IMR-90 (cell line): ENCODE results near the gene FDXR. TPM values are rescaled to one million over a fixed set of nuclear protein-coding genes. Genes with fewer than 3 reads are reported as not detected.

Experiments used
- ATAC-seq: fragments of 200-7000 bp; cut with Tn5 transposase; 2 replicates; pipeline ENCODE4 v1.9.1; 2020; ENCODE audit warnings: low read depth, mild to moderate bottlenecking, moderate library complexity
- BruUV-seq: library from RNA; stranded (reverse); fragments of 400-500 nt; replicated peaks from 2 replicates; lab custom pipeline; 2021; lab: Mats Ljungman, UMichigan
- CTCF ChIA-PET: fragments of 300-600 bp; formaldehyde crosslinking; extraction: SDS; loops from one replicate; lab custom pipeline; 2021; ENCODE audit warnings: antibody characterized with exemption; lab: Yijun Ruan, JAX
- POLR2A ChIA-PET: fragments of 300-600 bp; sonication (Branson Sonifier 250); formaldehyde crosslinking; loops from one replicate; lab custom pipeline; 2022; ENCODE audit warnings: antibody characterized with exemption; ENCODE audit not compliant: unreplicated experiment; lab: Charles Lee
- DNase-seq: peaks from one replicate; pipeline ENCODE4 v3.0.0; 2013
- H2AFZ ChIP-seq: replicated peaks from 2 replicates; pipeline ENCODE3; 2013; ENCODE audit warnings: low read length, mild to moderate bottlenecking; ENCODE audit not compliant: poor library complexity
- H2AK5ac ChIP-seq: 2 replicates; pipeline ENCODE4 v1.6.1; 2013; ENCODE audit warnings: low read depth, low read length, inconsistent platforms
- H2AK9ac ChIP-seq: replicated peaks from 2 replicates; pipeline ENCODE3; 2013; ENCODE audit warnings: mild to moderate bottlenecking, low read depth, low read length, moderate library complexity; ENCODE audit not compliant: poor library complexity
- H2BK120ac ChIP-seq: 2 replicates; pipeline ENCODE4 v1.6.1; 2013; ENCODE audit warnings: low read depth, low read length, inconsistent platforms
- H2BK15ac ChIP-seq: 3 replicates; pipeline ENCODE4 v1.6.1; 2013; ENCODE audit warnings: low read depth, low read length, inconsistent platforms
- H2BK20ac ChIP-seq: 2 replicates; pipeline ENCODE4 v1.6.1; 2013; ENCODE audit warnings: low read depth, mild to moderate bottlenecking, inconsistent platforms, low read length, moderate library complexity
- H2BK5ac ChIP-seq: 2 replicates; pipeline ENCODE4 v1.6.1; 2013; ENCODE audit warnings: mild to moderate bottlenecking, low read depth, low read length, inconsistent platforms; ENCODE audit not compliant: poor library complexity, severe bottlenecking
- H3K14ac ChIP-seq: replicated peaks from 2 replicates; pipeline ENCODE4 v1.6.1; 2013; ENCODE audit warnings: low read depth, low read length, inconsistent platforms
- H3K18ac ChIP-seq: 2 replicates; pipeline ENCODE4 v1.6.1; 2013; ENCODE audit warnings: low read depth, low read length, control low read depth
- H3K23ac ChIP-seq: 2 replicates; pipeline ENCODE4 v1.6.1; 2013; ENCODE audit warnings: low read depth, low read length, inconsistent platforms
- H3K27ac ChIP-seq: 2 replicates; pipeline ENCODE4 v1.5.1; 2013; ENCODE audit warnings: mild to moderate bottlenecking, control low read depth, low read length; ENCODE audit not compliant: insufficient read depth
- H3K27me3 ChIP-seq: 2 replicates; pipeline ENCODE4 v1.6.1; 2013; ENCODE audit warnings: low read length; ENCODE audit not compliant: control insufficient read depth, insufficient read depth
- H3K36me3 ChIP-seq: 2 replicates; pipeline ENCODE4 v1.6.1; 2013; ENCODE audit warnings: low read length, mixed read lengths; ENCODE audit not compliant: control insufficient read depth, insufficient read depth
- H3K4ac ChIP-seq: 2 replicates; pipeline ENCODE4 v1.6.1; 2013; ENCODE audit warnings: low read depth, low read length, inconsistent platforms
- H3K4me1 ChIP-seq: 2 replicates; pipeline ENCODE4 v1.6.1; 2013; ENCODE audit warnings: low read length, mixed read lengths; ENCODE audit not compliant: control insufficient read depth, insufficient read depth
- H3K4me2 ChIP-seq: 2 replicates; pipeline ENCODE4 v1.6.1; 2013; ENCODE audit warnings: low read depth, mild to moderate bottlenecking, control low read depth, low read length, moderate library complexity
- H3K4me3 ChIP-seq: 2 replicates; pipeline ENCODE4 v1.5.1; 2013; ENCODE audit warnings: low read depth, mild to moderate bottlenecking, control low read depth, low read length, moderate library complexity; ENCODE audit not compliant: insufficient read depth
- H3K56ac ChIP-seq: 2 replicates; pipeline ENCODE4 v1.6.1; 2013; ENCODE audit warnings: low read length, inconsistent platforms; ENCODE audit not compliant: insufficient read depth; ENCODE audit errors: extremely low read depth
- H3K79me1 ChIP-seq, 2 experiments: 2 replicates each; pipeline ENCODE4 v1.6.1; 2013; ENCODE audit warnings: low read length in 2 of 2, inconsistent platforms in 1 of 2, low read depth in 1 of 2
- H3K9ac ChIP-seq: 2 replicates; pipeline ENCODE4 v1.6.1; 2013; ENCODE audit warnings: low read depth, low read length, control low read depth
- H3K9me1 ChIP-seq: 2 replicates; pipeline ENCODE4 v1.6.1; 2013; ENCODE audit warnings: low read length, inconsistent platforms; ENCODE audit not compliant: insufficient read depth
- H3K9me3 ChIP-seq: 2 replicates; pipeline ENCODE4 v1.6.1; 2013; ENCODE audit warnings: low read length; ENCODE audit not compliant: control insufficient read depth, insufficient read depth
- H4K20me1 ChIP-seq: 2 replicates; pipeline ENCODE4 v1.6.1; 2013; ENCODE audit warnings: low read length, inconsistent platforms; ENCODE audit not compliant: insufficient read depth
- H4K5ac ChIP-seq: 2 replicates; pipeline ENCODE4 v1.6.1; 2013; ENCODE audit warnings: mild to moderate bottlenecking, low read depth, low read length, control low read depth
- H4K8ac ChIP-seq, 2 experiments: 2 replicates each; pipeline ENCODE4 v1.6.1; 2013; ENCODE audit warnings: low read depth in 2 of 2, low read length in 2 of 2, control low read depth in 1 of 2, inconsistent platforms in 1 of 2
- H4K91ac ChIP-seq: 2 replicates; pipeline ENCODE4 v1.6.1; 2013; ENCODE audit warnings: low read depth, low read length, inconsistent platforms; ENCODE audit not compliant: insufficient read depth
- BHLHE40 ChIP-seq: fragments of 150-350 bp; IDR thresholded peaks from 2 replicates; pipeline ENCODE4 v1.6.1; 2016; ENCODE audit warnings: mild to moderate bottlenecking, low read depth, low read length
- CEBPB ChIP-seq: IDR thresholded peaks from 2 replicates; pipeline ENCODE4 v1.6.1; 2012; ENCODE audit warnings: low read depth, low read length, improper control_type of control experiment
- CHD1 ChIP-seq: IDR thresholded peaks from 2 replicates; pipeline ENCODE4 v1.6.1; 2012; ENCODE audit warnings: low read depth, low read length, improper control_type of control experiment
- FOS ChIP-seq: fragments of 150-350 bp; IDR thresholded peaks from 2 replicates; pipeline ENCODE4 v1.6.1; 2016; ENCODE audit warnings: low read depth, low read length
- MAFK ChIP-seq: IDR thresholded peaks from 2 replicates; pipeline ENCODE4 v1.6.1; 2012; ENCODE audit warnings: low read depth, low read length, improper control_type of control experiment
- MAZ ChIP-seq: IDR thresholded peaks from 2 replicates; pipeline ENCODE4 v1.6.1; 2012; ENCODE audit warnings: low read depth, mild to moderate bottlenecking, low read length, improper control_type of control experiment, moderate library complexity, borderline replicate concordance
- MXI1 ChIP-seq: IDR thresholded peaks from 2 replicates; pipeline ENCODE4 v1.6.1; 2012; ENCODE audit warnings: low read depth, mild to moderate bottlenecking, low read length, moderate library complexity, borderline replicate concordance
- NFE2L2 ChIP-seq: fragments of 150-350 bp; IDR thresholded peaks from 2 replicates; pipeline ENCODE4 v1.6.1; 2016; ENCODE audit warnings: low read depth, mild to moderate bottlenecking, low read length
- RAD21 ChIP-seq: IDR thresholded peaks from 2 replicates; pipeline ENCODE4 v1.6.1; 2012; ENCODE audit warnings: low read length, improper control_type of control experiment
- RCOR1 ChIP-seq: IDR thresholded peaks from 2 replicates; pipeline ENCODE4 v1.6.1; 2012; ENCODE audit warnings: mild to moderate bottlenecking, low read length, improper control_type of control experiment; ENCODE audit not compliant: insufficient replicate concordance
- RFX5 ChIP-seq: IDR thresholded peaks from 2 replicates; pipeline ENCODE4 v1.8.0; 2012; ENCODE audit warnings: low read depth, mild to moderate bottlenecking, low read length, moderate library complexity
- SMC3 ChIP-seq: fragments of 150-350 bp; IDR thresholded peaks from 2 replicates; pipeline ENCODE4 v1.6.1; 2016; ENCODE audit warnings: low read depth, mild to moderate bottlenecking, antibody characterized with exemption, low read length, moderate library complexity
- WGBS, 2 experiments: methylation state at CpG; one replicate each; pipeline versions ENCODE4 v1.1.5 to v1.1.7; 2013; ENCODE audit warnings: missing lambda C conversion rate in 2 of 2; ENCODE audit not compliant: insufficient read length in 1 of 2; ENCODE audit errors: extremely low coverage in 2 of 2; 5-methylcytosine and 5-hydroxymethylcytosine counted together
- dilution Hi-C: fragments of 300-500 bp; cut with HindIII; formaldehyde crosslinking; loops from one replicate; pipeline ENCODE4 v1.14.3; 2018; ENCODE audit warnings: low sequenced_read_pairs; ENCODE audit not compliant: unreplicated experiment
- in situ Hi-C: fragments of 300-500 bp; cut with MboI; formaldehyde crosslinking; loops from 3 replicates; pipeline ENCODE4 v1.14.3; 2019; ENCODE audit warnings: low sequenced_read_pairs, inconsistent platforms, mixed read lengths
- intact Hi-C: fragments of 100-400 bp; cut with micrococcal nuclease; formaldehyde crosslinking; loops from 2 replicates; pipeline ENCODE4 v1.10.0; 2022
- polyA plus RNA-seq, 3 experiments: library from polyadenylated mRNA; depleted of rRNA; stranded (reverse); fragments of >200 nt; gene quantifications; 2 replicates each; pipeline ENCODE4 v1.2.3, GENCODE V29; 2012; ENCODE audit warnings: low replicate concordance in 1 of 3
- total RNA-seq: library from RNA; depleted of rRNA; stranded (reverse); fragments of >200 nt; gene quantifications from 2 replicates; pipeline ENCODE4 v1.2.3, GENCODE V29; 2012
- TF ChIP-seq, protein P1 (sequence below): conservative IDR thresholded peaks from 2 replicates; pipeline ENCODE4 v1.5.1; 2012; ENCODE audit warnings: mild to moderate bottlenecking, low read depth, low read length, improper control_type of control experiment
- TF ChIP-seq, protein P2 (sequence below): fragments of 150-350 bp; IDR thresholded peaks from 2 replicates; pipeline ENCODE4 v1.6.1; 2017; ENCODE audit warnings: mild to moderate bottlenecking, antibody characterized with exemption, low read length, low read depth

The FDXR gene
- total and polyA plus RNA-seq, 2 of the 4 experiments (the other 2 are of a cell fraction): 12.4 to 18.6 TPM

DNA sequence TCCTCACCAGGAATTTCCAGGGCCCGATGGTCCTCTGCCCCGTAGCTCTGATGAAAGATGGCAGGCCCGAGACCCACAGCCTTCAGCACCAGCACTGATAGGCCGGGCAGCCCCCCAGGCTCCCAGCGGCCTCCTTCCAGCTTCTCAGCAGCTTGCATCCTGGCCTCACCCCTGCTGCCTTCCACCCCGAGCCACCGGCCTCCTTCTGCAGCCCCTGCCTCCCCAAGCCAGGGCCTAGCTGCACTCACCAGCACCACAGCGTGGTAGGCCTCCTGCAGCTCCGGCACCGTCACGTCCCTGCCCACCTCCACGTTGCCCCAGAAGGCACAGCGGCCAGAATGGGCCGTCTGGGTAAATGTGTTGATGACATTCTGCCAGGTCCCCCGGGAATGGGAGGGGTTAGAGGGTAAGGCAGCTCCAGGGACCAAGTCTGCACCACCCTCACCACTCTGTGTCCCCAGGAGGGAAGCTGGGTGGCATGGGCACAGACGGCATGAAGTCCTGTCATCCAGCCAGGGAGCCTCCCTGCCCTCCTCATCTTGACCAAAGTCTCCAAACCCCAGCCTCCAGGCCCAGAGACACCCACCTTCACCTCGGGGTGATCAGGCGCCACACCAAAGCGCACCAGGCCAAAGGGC, 6.5 kb downstream of the FDXR start:
- Histone ChIP-seq H3K23ac (no peak overlapping the region), H3K14ac (no peak overlapping the region), H3K27me3 (peaks cover 10% of the 10 kb centered on the region), H3K9ac (no peak overlapping the region), H4K5ac (no peak overlapping the region), H4K20me1 (peaks cover 8% of the 10 kb centered on the region; the same call in 1 of the 2 replicates), H2BK20ac (no peak overlapping the region), H3K4me1 (peaks cover under 1% of the 10 kb centered on the region; the same call in 1 of the 2 replicates), H4K91ac (no peak overlapping the region), H3K4me3 (no peak overlapping the region), H3K79me1 (peaks cover 4 to 13% of the 10 kb centered on the region in 2 experiments; a peak in 3 of 4 replicates), H3K4ac (no peak overlapping the region), H2AK9ac (peak overlapping the region; percentile 26), H3K9me3 (no peaks in the 10 kb centered on the region), H4K8ac (no peak overlapping the region), H2AK5ac (no peak overlapping the region), H2AFZ (no peak overlapping the region), H3K56ac (no peak overlapping the region), H3K4me2 (no peak overlapping the region), H3K27ac (no peak overlapping the region), H3K18ac (no peak overlapping the region), H3K36me3 (peaks cover 11% of the 10 kb centered on the region; the same call in 1 of the 2 replicates), H3K9me1 (peaks cover 4% of the 10 kb centered on the region; the same call in 1 of the 2 replicates), H2BK120ac (no peak overlapping the region), H2BK15ac (no peak overlapping the region), H2BK5ac (no peak overlapping the region)
- ChIA-PET CTCF (interaction anchor here (1.9 kb wide), 1 partner anchor 76 kb away, joined by 10 read pairs; no protein-coding TSS in a partner anchor), POLR2A (no interaction called here)
- in situ Hi-C loops (loop anchor here (5.0 to 25.0 kb wide), 3 partner anchors 74 to 654 kb away; partner anchors contain the start of genes RPL38 and TTYH2), intact Hi-C loops (loop anchor here (10.0 kb wide), 1 partner anchor 492 kb away; no protein-coding TSS in a partner anchor), dilution Hi-C loops (no loop called here)
- no TSS peak for BruUV-seq
- WGBS, 2 experiments: 69% methylated on average over 10 of the region's 19 CpGs; no CpG with 5 or more reads in 1 of the 2 experiments
- ATAC-seq (no peak), DNase-seq (no peak)
- TF ChIP-seq BHLHE40 (no peak), RCOR1 (no peak), MAZ (no peak), RFX5 (no peak), MAFK (no peak), NFE2L2 (no peak), CEBPB (no peak), SMC3 (no peak), MXI1 (no peak), FOS (no peak), RAD21 (no peak), CHD1 (no peak)
- TF ChIP-seq, protein P1, sequence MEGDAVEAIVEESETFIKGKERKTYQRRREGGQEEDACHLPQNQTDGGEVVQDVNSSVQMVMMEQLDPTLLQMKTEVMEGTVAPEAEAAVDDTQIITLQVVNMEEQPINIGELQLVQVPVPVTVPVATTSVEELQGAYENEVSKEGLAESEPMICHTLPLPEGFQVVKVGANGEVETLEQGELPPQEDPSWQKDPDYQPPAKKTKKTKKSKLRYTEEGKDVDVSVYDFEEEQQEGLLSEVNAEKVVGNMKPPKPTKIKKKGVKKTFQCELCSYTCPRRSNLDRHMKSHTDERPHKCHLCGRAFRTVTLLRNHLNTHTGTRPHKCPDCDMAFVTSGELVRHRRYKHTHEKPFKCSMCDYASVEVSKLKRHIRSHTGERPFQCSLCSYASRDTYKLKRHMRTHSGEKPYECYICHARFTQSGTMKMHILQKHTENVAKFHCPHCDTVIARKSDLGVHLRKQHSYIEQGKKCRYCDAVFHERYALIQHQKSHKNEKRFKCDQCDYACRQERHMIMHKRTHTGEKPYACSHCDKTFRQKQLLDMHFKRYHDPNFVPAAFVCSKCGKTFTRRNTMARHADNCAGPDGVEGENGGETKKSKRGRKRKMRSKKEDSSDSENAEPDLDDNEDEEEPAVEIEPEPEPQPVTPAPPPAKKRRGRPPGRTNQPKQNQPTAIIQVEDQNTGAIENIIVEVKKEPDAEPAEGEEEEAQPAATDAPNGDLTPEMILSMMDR: no peak
- TF ChIP-seq, protein P2, sequence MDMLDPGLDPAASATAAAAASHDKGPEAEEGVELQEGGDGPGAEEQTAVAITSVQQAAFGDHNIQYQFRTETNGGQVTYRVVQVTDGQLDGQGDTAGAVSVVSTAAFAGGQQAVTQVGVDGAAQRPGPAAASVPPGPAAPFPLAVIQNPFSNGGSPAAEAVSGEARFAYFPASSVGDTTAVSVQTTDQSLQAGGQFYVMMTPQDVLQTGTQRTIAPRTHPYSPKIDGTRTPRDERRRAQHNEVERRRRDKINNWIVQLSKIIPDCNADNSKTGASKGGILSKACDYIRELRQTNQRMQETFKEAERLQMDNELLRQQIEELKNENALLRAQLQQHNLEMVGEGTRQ: no peak
